ENCODE results near the gene METTL9.
"Not testable (repeated sequence)": the region's sequence is repeated elsewhere in the genome, so short reads cannot be mapped to it uniquely, and the experiment has no call there.

The METTL9 gene

GRCh38 chr16:21631951-21632575, 32.7 kb downstream of the METTL9 start:
- not testable (repeated sequence) for DNase-seq (ENCODE audit: extremely low read depth, insufficient read length); H3K36me3 ChIP-seq (ENCODE audit: control insufficient read depth, insufficient read depth, low read length); H3K27me3 ChIP-seq (replicated peaks; ENCODE audit: control insufficient read depth, insufficient read depth, low read length); H3K4me3 ChIP-seq (replicated peaks; ENCODE audit: low read depth, low read length)

GRCh38 chr16:21634216-21634615, 34.8 kb downstream of the METTL9 start:
- Histone ChIP-seq H3K36me3 (ENCODE audit: control insufficient read depth, insufficient read depth, low read length) (no peaks in the 10 kb centered on the region; the same call in 1 of the 2 replicates), H3K4me3 (replicated peaks; ENCODE audit: low read depth, low read length) (no peak overlapping the region), H3K27me3 (replicated peaks; ENCODE audit: control insufficient read depth, insufficient read depth, low read length) (no peaks in the 10 kb centered on the region)
- DNase-seq (ENCODE audit: extremely low read depth, insufficient read length), result no peak
- no peak for TF ChIP-seq CTCF (IDR thresholded peaks at IDR 0.05; ENCODE audit: insufficient read depth, low read length, poor library complexity, severe bottlenecking)

- not testable (repeated sequence) for H3K36me3 ChIP-seq (ENCODE audit: control insufficient read depth, insufficient read depth, low read length); H3K4me3 ChIP-seq (replicated peaks; ENCODE audit: low read depth, low read length); H3K27me3 ChIP-seq (replicated peaks; ENCODE audit: control insufficient read depth, insufficient read depth, low read length); DNase-seq (ENCODE audit: extremely low read depth, insufficient read length)
These were observed 36.3 kb downstream of the METTL9 start for GRCh38 chr16:21635694-21636093.

GRCh38 chr16:21637032-21637968, 37.9 kb downstream of the METTL9 start:
- Histone ChIP-seq H3K4me3 (replicated peaks; ENCODE audit: low read depth, low read length) (no peak overlapping the region), H3K36me3 (ENCODE audit: control insufficient read depth, insufficient read depth, low read length) (no peaks in the 10 kb centered on the region), H3K27me3 (replicated peaks; ENCODE audit: control insufficient read depth, insufficient read depth, low read length) (no peaks in the 10 kb centered on the region)
- no peak for TF ChIP-seq CTCF (IDR thresholded peaks at IDR 0.05; ENCODE audit: insufficient read depth, low read length, poor library complexity, severe bottlenecking)
- DNase-seq (ENCODE audit: extremely low read depth, insufficient read length), result no peak

- TF ChIP-seq CTCF (IDR thresholded peaks at IDR 0.05; ENCODE audit: insufficient read depth, low read length, poor library complexity, severe bottlenecking), result no peak
- Histone ChIP-seq H3K36me3 (ENCODE audit: control insufficient read depth, insufficient read depth, low read length) (no peaks in the 10 kb centered on the region), H3K27me3 (replicated peaks; ENCODE audit: control insufficient read depth, insufficient read depth, low read length) (no peaks in the 10 kb centered on the region), H3K4me3 (replicated peaks; ENCODE audit: low read depth, low read length) (no peak overlapping the region)
- no peak for DNase-seq (ENCODE audit: extremely low read depth, insufficient read length)
These were observed 39.2 kb downstream of the METTL9 start for GRCh38 chr16:21638573-21638975.

- no peak for TF ChIP-seq CTCF (IDR thresholded peaks at IDR 0.05; ENCODE audit: insufficient read depth, low read length, poor library complexity, severe bottlenecking)
- Histone ChIP-seq H3K4me3 (replicated peaks; ENCODE audit: low read depth, low read length) (no peak overlapping the region), H3K27me3 (replicated peaks; ENCODE audit: control insufficient read depth, insufficient read depth, low read length) (no peaks in the 10 kb centered on the region), H3K36me3 (ENCODE audit: control insufficient read depth, insufficient read depth, low read length) (no peaks in the 10 kb centered on the region)
- DNase-seq (ENCODE audit: extremely low read depth, insufficient read length), result no peak
These were observed 40.1 kb downstream of the METTL9 start for GRCh38 chr16:21639493-21639892.

All from GM06990 (cell line).